Esophagus muscularis mucosa (tissue), 4 donors: ENCODE results near the gene ABCC4. TPM values are rescaled to one million over a fixed set of nuclear protein-coding genes. Genes with fewer than 3 reads are reported as not detected.

Experiments
- DNase-seq: peaks from one replicate; pipeline ENCODE4 v3.0.0-alpha.2; 2017; ENCODE audit errors: extremely low spot score
- H3K27ac ChIP-seq, 4 donors: fragments of 200-600 bp; sonication (generic); replicated peaks in 1 of 4; 1 replicate in 3 of 4; 2 replicates in 1 of 4; pipeline ENCODE4 v1.5.1; 2016 to 2019; ENCODE audit warnings: mild to moderate bottlenecking in 1 of 4
- H3K27me3 ChIP-seq, 4 donors: fragments of 200-600 bp; sonication (generic); one replicate each; pipeline versions ENCODE4 v1.5.1 to v1.6.0; 2016 to 2019
- H3K36me3 ChIP-seq, 4 donors: fragments of 200-600 bp; sonication (generic); one replicate each; pipeline ENCODE4 v1.5.1; 2016 to 2019
- H3K4me1 ChIP-seq, 4 donors: fragments of 200-600 bp; sonication (generic); one replicate each; pipeline ENCODE4 v1.5.1; 2016 to 2019
- H3K4me3 ChIP-seq, 4 donors: fragments of 200-600 bp; sonication (generic); 1 replicate in 2 of 4; 2 replicates in 2 of 4; pipeline ENCODE4 v1.5.1; 2016 to 2019; ENCODE audit warnings: mild to moderate bottlenecking in 4 of 4, moderate library complexity in 1 of 4
- H3K9me3 ChIP-seq, 4 donors: fragments of 200-600 bp; sonication (generic); 1 replicate in 3 of 4; 2 replicates in 1 of 4; pipeline ENCODE4 v1.5.1; 2016 to 2019
- CTCF ChIP-seq, 3 experiments: fragments of 200-600 bp in 2 of 3; fragments of 450-650 bp in 1 of 3; sonication (generic) in 2 of 3; IDR thresholded peaks; one replicate each; pipeline ENCODE4 v1.5.1; 2017 to 2019; ENCODE audit warnings: antibody characterized with exemption in 3 of 3, mild to moderate bottlenecking in 2 of 3, moderate library complexity in 1 of 3
- EP300 ChIP-seq: sonication (generic); formaldehyde crosslinking; IDR thresholded peaks from one replicate; pipeline ENCODE4 v1.6.1; 2017; ENCODE audit warnings: antibody characterized with exemption
- POLR2A ChIP-seq: fragments of 450-650 bp; IDR thresholded peaks from one replicate; pipeline ENCODE4 v1.6.1; 2017; ENCODE audit warnings: antibody characterized with exemption, moderate library complexity, mild to moderate bottlenecking, low read depth
- POLR2AphosphoS5 ChIP-seq, 2 donors: sonication (generic); formaldehyde crosslinking; IDR thresholded peaks; one replicate each; pipeline ENCODE4 v1.6.1; 2017; ENCODE audit warnings: antibody characterized with exemption in 2 of 2
- WGBS: methylation state at CpG from one replicate; pipeline ENCODE4 v1.1.5; 2018; 5-methylcytosine and 5-hydroxymethylcytosine counted together
- intact Hi-C: fragments of 100-400 bp; cut with DNase I; formaldehyde crosslinking; loops from one replicate; pipeline ENCODE4 v1.15.1; 2023
- total RNA-seq, 4 donors: library from RNA; depleted of rRNA; stranded (reverse); fragments of >200 nt; gene quantifications; one replicate each; pipeline versions ENCODE4 v1.1.0 to v1.2.1, GENCODE V29; 2016

ABCC4 gene
- total RNA-seq, 4 donors from 2014 or later: 5.0 to 6.3 (median 6.0) TPM

DNA sequence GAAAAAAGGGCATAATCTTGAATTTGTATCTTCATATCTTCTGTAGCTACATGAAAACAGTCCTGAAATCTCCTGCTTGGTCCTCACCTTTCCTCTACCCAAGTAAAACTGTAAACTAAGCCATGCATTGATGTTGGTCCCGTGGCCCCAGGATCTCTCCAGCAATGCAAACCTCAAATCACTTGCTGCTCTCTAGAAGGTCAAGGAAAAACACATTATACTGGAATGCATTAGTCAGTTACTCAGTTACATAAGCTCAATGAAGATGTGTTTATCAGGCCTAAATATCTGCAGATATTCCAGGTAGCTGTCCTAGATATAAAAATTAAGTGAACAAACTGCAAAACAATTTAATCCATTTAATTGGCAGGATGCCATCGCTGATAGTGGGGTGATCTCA lies 261.8 kb downstream of the ABCC4 start:
- intact Hi-C loops: no loop called here
- 92% methylated on average over 2 of the region's 2 CpGs for WGBS
- no peak for TF ChIP-seq CTCF (IDR thresholded peaks at IDR 0.05)
- no peak for TF ChIP-seq POLR2A
- TF ChIP-seq POLR2AphosphoS5 (IDR thresholded peaks at IDR 0.05): no peak
- no peak for TF ChIP-seq EP300
- Histone ChIP-seq H3K9me3 (no peaks in the 10 kb centered on the region), H3K27me3 (no peaks in the 10 kb centered on the region), H3K4me1 (no peaks in the 10 kb centered on the region), H3K36me3 (peaks cover 0 to 11% (median 5%) of the 10 kb centered on the region in 4 donors), H3K27ac (no peak overlapping the region), H3K4me3 (no peak overlapping the region)
- DNase-seq: no peak

GRCh38 chr13:95038949-95039348 lies 262.3 kb downstream of the ABCC4 start:
- WGBS: 100% methylated on average over 1 of the region's 1 CpG
- Histone ChIP-seq H3K4me1 (no peaks in the 10 kb centered on the region), H3K4me3 (no peak overlapping the region), H3K9me3 (no peaks in the 10 kb centered on the region), H3K27me3 (no peaks in the 10 kb centered on the region), H3K27ac (no peak overlapping the region), H3K36me3 (peaks cover 0 to 15% (median 5%) of the 10 kb centered on the region in 4 donors)
- DNase-seq: no peak
- TF ChIP-seq EP300: no peak
- TF ChIP-seq CTCF (IDR thresholded peaks at IDR 0.05): no peak
- no peak for TF ChIP-seq POLR2A
- no peak for TF ChIP-seq POLR2AphosphoS5 (IDR thresholded peaks at IDR 0.05)
- intact Hi-C loops: no loop called here

- no peak for TF ChIP-seq CTCF (IDR thresholded peaks at IDR 0.05)
- TF ChIP-seq POLR2AphosphoS5 (IDR thresholded peaks at IDR 0.05): no peak
- TF ChIP-seq EP300: no peak
- no peak for TF ChIP-seq POLR2A
- intact Hi-C loops: no loop called here
- Histone ChIP-seq H3K4me1 (peaks cover 0 to 7% (median 0%) of the 10 kb centered on the region in 4 donors), H3K27ac (no peak overlapping the region), H3K9me3 (no peaks in the 10 kb centered on the region), H3K4me3 (no peak overlapping the region), H3K36me3 (peaks cover 0 to 10% (median 6%) of the 10 kb centered on the region in 4 donors), H3K27me3 (no peaks in the 10 kb centered on the region)
- WGBS: 91% methylated on average over 7 of the region's 7 CpGs
- DNase-seq: no peak
Observed at GRCh38 chr13:95035311-95036109, 265.7 kb downstream of the ABCC4 start.

DNA sequence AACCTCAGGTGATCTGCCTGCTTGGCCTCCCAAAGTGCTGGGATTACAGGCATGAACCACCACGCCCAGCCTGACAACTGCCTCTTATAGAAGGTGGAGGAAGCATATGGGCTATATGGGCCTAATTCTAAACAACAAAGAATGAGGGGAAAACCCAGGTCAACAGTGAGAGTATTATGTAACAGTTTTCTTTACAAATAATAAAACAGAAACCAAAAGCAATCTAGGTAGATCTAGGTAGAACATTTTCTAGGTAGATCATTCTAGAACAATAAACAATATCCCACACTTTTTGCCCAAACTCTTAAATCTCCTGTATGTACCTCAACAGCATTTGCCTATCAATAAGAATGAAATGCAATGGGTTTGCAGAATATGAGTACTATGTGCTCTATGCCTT lies 267.4 kb downstream of the ABCC4 start:
- intact Hi-C loops: no loop called here
- Histone ChIP-seq H3K27ac (no peak overlapping the region), H3K4me1 (peaks cover 0 to 8% (median 0%) of the 10 kb centered on the region in 4 donors), H3K9me3 (no peaks in the 10 kb centered on the region), H3K27me3 (no peaks in the 10 kb centered on the region), H3K36me3 (peaks cover 0 to 8% (median 4%) of the 10 kb centered on the region in 4 donors), H3K4me3 (no peak overlapping the region)
- no peak for TF ChIP-seq CTCF (IDR thresholded peaks at IDR 0.05)
- no peak for TF ChIP-seq EP300
- no peak for TF ChIP-seq POLR2AphosphoS5 (IDR thresholded peaks at IDR 0.05)
- TF ChIP-seq POLR2A: no peak
- 100% methylated on average over 1 of the region's 1 CpG for WGBS
- DNase-seq: no peak
